Ishikawa (cell line): ENCODE data around the gene DMD.

ENCODE experiments used
- CEBPB ChIP-seq: IDR thresholded peaks from 2 replicates; pipeline ENCODE4 v1.6.1; 2012
- CREB1 ChIP-seq: IDR thresholded peaks from 2 replicates; pipeline ENCODE4 v1.6.1; 2012; ENCODE audit warnings: low read depth
- EGR1 ChIP-seq: IDR thresholded peaks from 2 replicates; pipeline ENCODE4 v1.6.1; 2012
- EP300 ChIP-seq: IDR thresholded peaks from 2 replicates; pipeline ENCODE4 v1.6.1; 2012; ENCODE audit warnings: borderline replicate concordance
- NFIC ChIP-seq: IDR thresholded peaks from 2 replicates; pipeline ENCODE4 v1.6.1; 2012
- RAD21 ChIP-seq: IDR thresholded peaks from 2 replicates; pipeline ENCODE4 v1.6.1; 2012; ENCODE audit warnings: low read depth
- TAF1 ChIP-seq: IDR thresholded peaks from 2 replicates; pipeline ENCODE4 v1.6.1; 2012; ENCODE audit warnings: low read depth, mild to moderate bottlenecking
- TCF12 ChIP-seq: IDR thresholded peaks from 2 replicates; pipeline ENCODE4 v1.6.1; 2012; ENCODE audit warnings: low read depth
- TF ChIP-seq, protein P1 (sequence below): IDR thresholded peaks from 2 replicates; pipeline ENCODE4 v1.6.1; 2012
- TF ChIP-seq, protein P2 (sequence below): IDR thresholded peaks from 2 replicates; pipeline ENCODE4 v1.6.1; 2012; ENCODE audit warnings: low read depth, mild to moderate bottlenecking

DNA sequence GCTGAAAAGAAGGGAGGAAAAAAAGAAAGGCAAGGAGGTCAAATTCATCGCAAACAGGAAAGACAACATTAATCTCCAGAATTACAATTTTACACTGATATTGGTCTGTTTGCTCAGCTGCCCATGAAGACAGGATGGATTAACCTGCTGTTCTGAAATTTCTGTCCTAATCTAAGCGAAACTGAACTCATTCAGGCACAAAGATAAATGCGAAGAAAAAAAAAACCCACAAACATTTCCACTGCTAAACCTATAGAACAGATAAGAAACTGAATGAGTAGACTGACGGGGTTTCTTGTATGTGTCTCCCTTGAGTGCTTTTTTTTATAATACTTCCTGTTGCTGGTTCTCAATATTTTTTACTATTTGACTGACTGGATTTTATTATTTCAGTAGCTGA is 1887.7 kb downstream of the DMD start:
- TF ChIP-seq, protein P1, sequence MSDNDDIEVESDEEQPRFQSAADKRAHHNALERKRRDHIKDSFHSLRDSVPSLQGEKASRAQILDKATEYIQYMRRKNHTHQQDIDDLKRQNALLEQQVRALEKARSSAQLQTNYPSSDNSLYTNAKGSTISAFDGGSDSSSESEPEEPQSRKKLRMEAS = no peak
- TF ChIP-seq EGR1 (no peak), TAF1 (no peak), EP300 (no peak), CEBPB (no peak), NFIC (no peak), CREB1 (no peak), TCF12 (no peak), RAD21 (no peak)
- TF ChIP-seq, protein P2, sequence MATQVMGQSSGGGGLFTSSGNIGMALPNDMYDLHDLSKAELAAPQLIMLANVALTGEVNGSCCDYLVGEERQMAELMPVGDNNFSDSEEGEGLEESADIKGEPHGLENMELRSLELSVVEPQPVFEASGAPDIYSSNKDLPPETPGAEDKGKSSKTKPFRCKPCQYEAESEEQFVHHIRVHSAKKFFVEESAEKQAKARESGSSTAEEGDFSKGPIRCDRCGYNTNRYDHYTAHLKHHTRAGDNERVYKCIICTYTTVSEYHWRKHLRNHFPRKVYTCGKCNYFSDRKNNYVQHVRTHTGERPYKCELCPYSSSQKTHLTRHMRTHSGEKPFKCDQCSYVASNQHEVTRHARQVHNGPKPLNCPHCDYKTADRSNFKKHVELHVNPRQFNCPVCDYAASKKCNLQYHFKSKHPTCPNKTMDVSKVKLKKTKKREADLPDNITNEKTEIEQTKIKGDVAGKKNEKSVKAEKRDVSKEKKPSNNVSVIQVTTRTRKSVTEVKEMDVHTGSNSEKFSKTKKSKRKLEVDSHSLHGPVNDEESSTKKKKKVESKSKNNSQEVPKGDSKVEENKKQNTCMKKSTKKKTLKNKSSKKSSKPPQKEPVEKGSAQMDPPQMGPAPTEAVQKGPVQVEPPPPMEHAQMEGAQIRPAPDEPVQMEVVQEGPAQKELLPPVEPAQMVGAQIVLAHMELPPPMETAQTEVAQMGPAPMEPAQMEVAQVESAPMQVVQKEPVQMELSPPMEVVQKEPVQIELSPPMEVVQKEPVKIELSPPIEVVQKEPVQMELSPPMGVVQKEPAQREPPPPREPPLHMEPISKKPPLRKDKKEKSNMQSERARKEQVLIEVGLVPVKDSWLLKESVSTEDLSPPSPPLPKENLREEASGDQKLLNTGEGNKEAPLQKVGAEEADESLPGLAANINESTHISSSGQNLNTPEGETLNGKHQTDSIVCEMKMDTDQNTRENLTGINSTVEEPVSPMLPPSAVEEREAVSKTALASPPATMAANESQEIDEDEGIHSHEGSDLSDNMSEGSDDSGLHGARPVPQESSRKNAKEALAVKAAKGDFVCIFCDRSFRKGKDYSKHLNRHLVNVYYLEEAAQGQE = no peak
